Measurements from ENCODE around the gene FAM174B.

The FAM174B gene

GRCh38 chr15:92664178-92664900 lies 8.8 kb upstream of the FAM174B start:
- no peak for DNase-seq

DNA sequence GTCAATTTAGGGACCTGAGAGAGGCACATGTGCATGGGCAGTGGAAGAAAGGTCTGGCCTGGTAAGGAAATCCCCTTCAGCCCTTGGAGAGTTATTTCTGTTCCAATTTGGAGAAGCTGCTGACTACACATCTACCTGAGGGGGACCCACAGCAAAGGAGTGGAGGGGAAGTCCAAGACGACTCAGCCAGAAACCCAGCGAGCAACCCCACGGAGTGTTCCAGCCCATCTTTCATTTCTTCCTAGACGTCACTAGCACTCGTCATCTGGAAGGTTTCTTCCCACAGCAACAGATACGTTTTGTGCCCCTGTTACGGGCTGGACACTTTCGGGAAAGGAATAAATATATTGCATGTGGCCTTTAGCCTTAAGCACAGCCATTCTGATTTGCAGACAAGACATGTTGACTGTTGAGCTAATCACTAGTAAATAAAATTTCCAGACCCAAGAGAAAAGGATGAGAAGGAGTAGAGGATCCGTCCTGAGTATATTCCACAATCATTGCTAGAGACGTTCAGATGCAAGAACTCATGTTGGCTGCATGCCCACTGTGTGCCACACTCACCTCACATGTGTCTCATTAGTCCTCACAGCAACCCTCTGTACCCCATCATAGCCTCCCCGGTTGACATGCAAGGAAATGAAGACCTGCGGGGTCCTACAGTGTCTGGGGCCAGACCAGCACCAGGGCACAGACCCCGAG lies 7.8 kb upstream of the FAM174B start:
- DNase-seq, result no peak

DNA sequence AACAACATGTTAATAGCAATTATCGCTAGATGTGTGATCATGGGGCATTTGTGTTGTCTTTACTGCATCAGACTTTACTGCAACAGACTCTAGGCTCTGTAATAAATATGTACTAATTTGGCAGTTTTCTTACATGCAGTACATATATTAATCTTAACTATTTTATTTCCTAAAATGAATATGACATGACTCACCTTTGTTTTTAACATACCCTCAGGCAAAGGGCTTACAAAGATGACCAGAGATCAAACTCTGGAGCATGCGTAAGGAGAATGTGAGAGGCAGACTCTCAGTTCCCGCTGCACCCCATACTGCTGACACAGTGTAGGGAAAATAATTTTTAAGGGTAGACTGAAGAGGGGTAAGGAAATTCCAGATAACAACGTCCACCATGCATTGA lies 7.2 kb upstream of the FAM174B start:
- no peak for DNase-seq

DNA sequence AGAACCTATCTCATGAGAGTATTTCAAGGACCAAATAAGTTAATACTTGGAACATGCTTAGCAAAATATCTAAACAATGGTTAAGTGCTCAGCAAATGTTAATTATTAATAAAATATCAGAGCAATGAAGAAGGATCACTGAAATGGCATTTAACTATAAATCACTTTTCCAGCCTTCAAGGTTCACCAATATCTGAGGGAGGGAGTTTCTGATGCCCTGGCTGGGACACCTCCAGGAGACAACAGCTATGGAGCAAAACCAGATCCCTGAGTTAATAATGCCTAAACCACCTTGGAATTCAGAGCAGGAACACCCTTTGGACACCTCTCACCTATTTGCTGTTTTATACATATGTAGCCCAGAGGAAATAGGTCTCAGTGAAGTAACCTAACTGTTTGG lies 6.4 kb upstream of the FAM174B start:
- no peak for DNase-seq

DNA sequence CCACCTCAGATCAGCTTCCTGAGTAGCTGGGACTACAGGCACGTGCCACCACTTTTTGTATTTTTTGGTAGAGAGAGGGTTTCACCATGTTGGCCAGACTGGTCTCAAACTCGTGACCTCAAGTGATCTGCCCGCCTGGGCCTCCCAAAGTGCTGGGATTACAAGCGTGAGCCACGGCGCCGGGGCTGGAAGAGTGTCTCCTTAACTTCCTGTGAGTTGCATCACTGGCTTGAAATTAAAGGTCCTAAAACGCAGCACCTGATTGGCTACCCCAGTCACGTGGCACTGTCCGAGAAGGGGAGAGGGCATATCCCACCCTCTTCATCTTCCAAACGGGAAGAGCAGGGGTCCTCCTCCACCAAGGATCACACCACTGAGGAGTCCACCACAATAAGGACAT lies 5.5 kb upstream of the FAM174B start:
- DNase-seq, result no peak

GRCh38 chr15:92657486-92657885 lies 1.9 kb upstream of the FAM174B start:
- DNase-seq, result no peak

GRCh38 chr15:92656089-92656488 lies 514 bp upstream of the FAM174B start:
- DNase-seq, result no peak

DNA sequence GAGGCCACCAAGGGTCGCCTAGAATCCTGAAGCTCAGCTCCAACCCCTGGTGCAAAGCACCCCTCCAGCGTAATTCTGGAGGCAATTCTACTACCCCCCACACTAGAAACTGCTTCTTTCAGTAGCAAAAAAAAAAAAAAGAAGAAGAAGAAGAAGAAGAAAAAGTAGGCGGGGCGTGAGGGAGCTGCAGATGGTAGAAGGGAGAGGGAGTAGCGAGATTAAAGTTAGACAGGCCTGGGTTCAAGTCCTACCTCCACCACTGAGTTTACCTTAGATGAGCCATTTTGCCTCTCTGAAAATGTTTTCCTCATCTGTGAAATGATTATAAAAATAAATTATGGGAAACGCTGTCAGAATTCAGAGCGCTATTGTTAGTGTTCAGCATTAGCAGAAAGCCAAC lies 913 bp downstream of the FAM174B start:
- DNase-seq, result no peak

GRCh38 chr15:92653836-92654539 lies 1.6 kb downstream of the FAM174B start:
- no peak for DNase-seq

- no peak for DNase-seq
These were observed 2.2 kb downstream of the FAM174B start for GRCh38 chr15:92653366-92653765.

GRCh38 chr15:92652576-92652966 lies 3.0 kb downstream of the FAM174B start:
- DNase-seq, result no peak

- DNase-seq, result no peak
These were observed 3.5 kb downstream of the FAM174B start for GRCh38 chr15:92651877-92652575.

- no peak for DNase-seq
These were observed 4.6 kb downstream of the FAM174B start for GRCh38 chr15:92650966-92651365.

DNA sequence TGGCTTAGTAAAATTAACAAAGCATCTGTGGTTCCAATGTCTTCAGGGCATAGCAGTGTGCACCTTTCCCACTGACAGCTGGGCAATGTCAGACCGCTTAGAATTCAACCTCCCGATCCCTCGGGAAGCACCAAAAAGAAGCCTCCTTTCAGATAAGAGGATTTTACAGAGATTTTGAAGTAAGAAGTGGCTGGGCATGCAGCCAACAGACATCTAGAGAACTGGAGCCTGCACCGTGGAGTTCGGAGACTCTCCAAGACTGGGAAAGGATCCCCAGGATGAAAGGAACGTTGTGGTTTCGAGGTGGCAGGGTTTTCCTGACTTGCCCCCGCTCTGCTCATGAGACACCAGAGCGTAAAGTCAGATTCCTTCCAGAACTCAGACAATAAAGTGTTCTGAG lies 5.3 kb downstream of the FAM174B start:
- DNase-seq, result no peak

- DNase-seq, result no peak
These were observed 7.2 kb downstream of the FAM174B start for GRCh38 chr15:92648190-92648875.

DNA sequence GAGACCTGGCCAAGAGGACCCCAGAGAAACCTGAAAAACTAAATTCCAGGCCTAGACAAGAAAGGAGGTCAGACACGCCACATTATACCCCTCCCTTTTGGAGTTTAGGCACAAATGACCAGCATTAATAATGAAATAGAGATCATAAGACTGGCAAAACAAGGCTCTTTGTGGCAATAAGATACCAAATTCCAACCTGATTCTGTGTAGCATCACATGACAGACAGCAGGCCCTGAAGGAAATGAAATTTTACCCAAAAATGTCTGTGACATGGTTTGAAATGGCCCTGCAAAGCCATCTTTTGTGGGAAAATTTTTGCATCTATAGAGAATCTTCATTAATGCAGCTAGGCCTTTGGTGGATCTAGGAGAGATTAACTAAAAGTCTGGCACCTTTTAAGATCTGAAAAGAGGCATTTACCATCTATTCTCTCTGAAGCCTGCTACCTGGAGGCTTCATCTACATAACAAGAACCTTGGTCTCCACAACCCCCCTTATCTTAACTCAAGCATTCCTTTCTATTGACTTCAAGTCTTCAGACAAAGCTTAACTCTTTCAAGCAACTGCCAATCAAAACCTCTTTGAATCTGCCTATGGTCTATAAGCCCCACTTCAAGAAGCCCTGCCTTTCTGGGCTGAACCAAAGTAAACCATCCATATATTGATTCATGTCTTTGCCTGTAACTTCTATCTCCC lies 8.0 kb downstream of the FAM174B start:
- no peak for DNase-seq

DNA sequence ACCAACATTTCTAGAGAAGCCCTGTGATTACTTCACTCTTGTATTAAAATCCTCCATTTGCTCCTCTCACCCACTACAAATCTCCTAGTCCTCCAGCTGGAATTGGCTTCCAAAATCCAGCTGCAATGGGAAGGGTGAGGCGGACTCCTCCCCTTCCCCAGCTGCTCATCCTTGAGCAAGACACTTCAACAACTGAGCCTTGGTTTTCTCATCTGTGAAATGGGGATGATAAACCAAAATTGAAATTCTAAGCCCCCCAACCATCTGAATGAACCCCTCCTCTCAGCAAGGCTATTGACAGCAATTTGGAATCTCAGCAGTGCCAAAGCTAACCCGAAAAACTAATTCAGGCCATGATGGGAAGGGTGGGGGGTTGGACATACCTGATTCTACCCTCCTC lies 9.4 kb downstream of the FAM174B start:
- DNase-seq, result no peak

GRCh38 chr15:92645731-92646130 lies 9.8 kb downstream of the FAM174B start:
- DNase-seq, result no peak

DNA sequence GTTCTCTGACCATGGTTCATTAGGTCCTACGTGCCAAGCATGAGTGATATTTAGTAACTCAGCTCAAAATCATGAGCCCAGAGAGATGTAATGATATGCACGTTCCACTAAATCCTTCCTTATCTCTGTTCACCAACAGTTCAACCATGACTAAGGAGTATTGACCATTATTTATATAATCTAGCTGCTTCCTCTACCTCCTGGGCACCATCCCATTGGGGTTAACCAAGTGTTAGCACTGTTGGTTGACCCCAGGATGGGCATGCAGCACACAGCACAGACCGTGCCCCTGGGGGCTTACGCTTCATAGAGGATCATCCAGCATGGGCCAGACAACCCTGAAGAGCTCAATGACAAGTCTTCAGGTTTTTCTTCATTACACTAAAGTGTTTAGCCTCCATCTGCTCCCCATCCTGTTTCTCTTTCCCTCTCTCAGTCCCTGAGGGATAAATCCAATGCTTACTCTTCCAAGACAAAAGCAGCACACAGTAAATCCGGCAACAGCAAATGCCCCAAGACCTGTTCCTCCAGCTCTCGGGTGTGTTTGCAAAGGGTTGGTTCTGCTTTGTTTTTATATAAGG lies 10.4 kb downstream of the FAM174B start:
- no peak for DNase-seq

- no peak for DNase-seq
These were observed 11.4 kb downstream of the FAM174B start for GRCh38 chr15:92643849-92644815.

Data from AML-193 (cell line).